H1 (cell line): Measurements from ENCODE around the gene WASL. TPM values are rescaled to one million over a fixed set of nuclear protein-coding genes. Genes with fewer than 3 reads are reported as not detected.

ENCODE experiments used
- CHD7 ChIP-seq: fragments of 300-600 bp; sonication (generic); IDR thresholded peaks from 2 replicates; pipeline ENCODE4 v1.7.1; 2012; ENCODE audit warnings: low read length, moderate library complexity, mild to moderate bottlenecking, inconsistent platforms; ENCODE audit not compliant: insufficient replicate concordance
- polyA plus RNA-seq, 7 experiments: library from polyadenylated mRNA; depleted of rRNA in 3 of 7; stranded (reverse) in 5 of 7; unstranded in 2 of 7; fragments of >200 nt in 5 of 7; fragments of 200-250 nt in 2 of 7; gene quantifications; 1 replicate in 5 of 7; 2 replicates in 1 of 7; 4 replicates in 1 of 7; pipeline versions ENCODE4 v1.2.1 to v1.2.3, GENCODE V29; 2011 to 2013; ENCODE audit warnings: missing spikeins in 2 of 7, mixed read lengths in 2 of 7
- total RNA-seq: library from RNA; stranded (reverse); fragmentation: NEBNext Ultra II Directional; extraction: Animal tissue kit (Norgen Biotek cat#: 25700); gene quantifications from 2 replicates; pipeline ENCODE4 v1.2.1, GENCODE V29; 2021

WASL gene
- total and polyA plus RNA-seq, 2 of the 8 experiments (the other 6 are each of a cell fraction or from before 2014, with no cell fraction given) = 7.7 to 38.9 TPM

DNA sequence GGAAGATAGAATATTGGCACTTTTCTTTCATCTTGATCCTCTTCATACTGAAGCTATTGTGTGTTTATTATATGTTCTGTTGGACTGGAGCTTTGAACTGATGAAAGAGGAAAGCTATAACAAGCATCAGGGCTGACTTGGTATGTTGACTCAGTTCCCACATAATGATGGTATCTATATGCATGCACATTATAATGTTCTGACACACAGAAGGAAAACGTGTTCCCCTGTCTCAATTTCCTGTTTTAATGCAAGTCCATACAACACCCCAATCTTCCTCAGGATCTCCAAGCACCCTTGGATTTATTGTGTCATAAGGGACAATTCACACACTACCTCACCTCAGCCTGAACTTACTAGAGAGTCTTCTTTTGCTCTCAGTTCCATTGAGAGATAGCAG is 8.3 kb upstream of the WASL start (continued):
- TF ChIP-seq CHD7 = no peak
